Progenitor cell of endocrine pancreas (in vitro differentiated cells): ENCODE results near the gene ERICH3. TPM values are rescaled to one million over a fixed set of nuclear protein-coding genes. Genes with fewer than 3 reads are reported as not detected.

Experiments
- DNase-seq: peaks from one replicate; pipeline ENCODE4 v3.0.0; 2021; ENCODE audit warnings: low spot score; ENCODE audit not compliant: unreplicated experiment
- H3K27ac Mint-ChIP-seq: 2 replicates; pipeline ENCODE4 v1.8.0; 2021; ENCODE audit warnings: mild to moderate bottlenecking, moderate library complexity, mixed read lengths
- H3K27me3 Mint-ChIP-seq: 2 replicates; pipeline ENCODE4 v1.8.0; 2021; ENCODE audit warnings: mixed read lengths
- H3K36me3 Mint-ChIP-seq: 2 replicates; pipeline ENCODE4 v1.8.0; 2022; ENCODE audit warnings: mixed read lengths; ENCODE audit not compliant: insufficient read depth
- H3K4me1 Mint-ChIP-seq: 2 replicates; pipeline ENCODE4 v1.8.0; 2021; ENCODE audit warnings: low read depth, mixed read lengths
- H3K4me3 Mint-ChIP-seq: 2 replicates; pipeline ENCODE4 v1.8.0; 2021; ENCODE audit warnings: low read depth, mild to moderate bottlenecking, moderate library complexity, mixed read lengths
- H3K9me3 Mint-ChIP-seq: 2 replicates; pipeline ENCODE4 v1.8.0; 2021; ENCODE audit warnings: low read depth, mixed read lengths
- total RNA-seq: library from RNA; stranded (reverse); gene quantifications from 2 replicates; pipeline ENCODE4 v1.2.1, GENCODE V29; 2021
- TF ChIP-seq, protein P1 (sequence below): fragments of 200-600 bp; sonication (generic); IDR thresholded peaks from one replicate; pipeline ENCODE4 v1.5.0; 2021; ENCODE audit warnings: antibody characterized with exemption, mild to moderate bottlenecking; ENCODE audit not compliant: unreplicated experiment

ERICH3 gene
- total RNA-seq, 1 donor from 2014 or later, result 1.5 TPM

DNA sequence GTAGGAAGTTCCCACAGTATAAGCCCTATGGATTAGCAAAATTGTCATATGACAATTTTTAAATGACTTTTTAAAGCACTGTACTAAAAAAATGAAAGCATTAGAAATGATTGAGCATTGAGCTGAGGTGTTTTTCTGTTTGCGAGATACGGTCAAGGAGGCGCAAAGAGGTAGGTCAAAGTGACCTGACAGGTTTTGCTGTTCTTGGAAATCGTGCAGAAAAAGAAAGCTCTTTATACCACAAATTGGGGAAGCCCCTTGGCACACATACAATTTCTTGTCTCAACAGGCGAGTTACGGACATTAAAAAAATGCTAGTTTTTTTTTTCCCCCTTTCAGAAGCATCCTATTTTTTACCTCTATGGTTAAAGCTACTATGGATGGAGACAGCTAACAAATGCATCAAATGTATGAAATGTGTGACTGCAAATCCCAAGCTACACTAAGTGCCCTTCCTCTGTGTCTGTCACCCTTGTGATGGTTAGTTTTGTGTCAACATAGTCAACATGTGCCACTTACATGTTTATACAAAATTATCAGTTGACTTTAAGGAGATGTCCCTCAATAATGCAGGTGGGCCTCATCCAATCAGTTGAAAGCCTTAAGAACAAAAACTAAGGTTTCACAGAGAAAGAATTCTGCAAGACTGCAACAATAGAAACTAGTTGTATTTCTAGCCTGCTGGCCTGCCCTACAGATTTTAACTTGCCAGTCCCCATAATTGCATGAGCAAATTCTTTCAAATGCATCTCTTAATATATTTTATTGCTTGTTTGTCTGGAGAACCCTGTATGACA lies 30.0 kb upstream of the ERICH3 start:
- H3K4me1 Mint-ChIP-seq, result no peaks in the 10 kb centered on the region

DNA sequence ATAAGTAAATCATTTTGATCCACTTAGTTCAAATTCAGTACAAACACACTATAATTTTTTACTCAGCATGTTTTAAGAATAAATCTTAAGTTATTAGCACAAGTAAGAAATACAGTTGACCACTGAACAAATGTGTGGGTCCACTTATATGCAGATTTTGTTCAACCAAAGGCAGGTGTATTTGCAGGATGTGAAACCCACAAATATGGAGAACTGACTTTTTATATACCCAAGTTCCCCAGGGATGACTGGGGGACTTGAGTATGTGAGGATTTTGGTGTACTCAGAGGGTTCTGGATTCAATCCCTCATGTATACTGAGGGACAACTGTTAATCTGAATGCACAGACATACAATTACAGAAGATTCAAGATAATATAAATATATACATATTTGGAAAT lies 25.7 kb upstream of the ERICH3 start:
- no peak for DNase-seq
- Mint-ChIP-seq H3K4me3 (no peak overlapping the region), H3K27me3 (no peaks in the 10 kb centered on the region), H3K27ac (no peak overlapping the region), H3K9me3 (no peaks in the 10 kb centered on the region), H3K36me3 (peaks cover 7% of the 10 kb centered on the region), H3K4me1 (no peaks in the 10 kb centered on the region)
- TF ChIP-seq, protein P1, sequence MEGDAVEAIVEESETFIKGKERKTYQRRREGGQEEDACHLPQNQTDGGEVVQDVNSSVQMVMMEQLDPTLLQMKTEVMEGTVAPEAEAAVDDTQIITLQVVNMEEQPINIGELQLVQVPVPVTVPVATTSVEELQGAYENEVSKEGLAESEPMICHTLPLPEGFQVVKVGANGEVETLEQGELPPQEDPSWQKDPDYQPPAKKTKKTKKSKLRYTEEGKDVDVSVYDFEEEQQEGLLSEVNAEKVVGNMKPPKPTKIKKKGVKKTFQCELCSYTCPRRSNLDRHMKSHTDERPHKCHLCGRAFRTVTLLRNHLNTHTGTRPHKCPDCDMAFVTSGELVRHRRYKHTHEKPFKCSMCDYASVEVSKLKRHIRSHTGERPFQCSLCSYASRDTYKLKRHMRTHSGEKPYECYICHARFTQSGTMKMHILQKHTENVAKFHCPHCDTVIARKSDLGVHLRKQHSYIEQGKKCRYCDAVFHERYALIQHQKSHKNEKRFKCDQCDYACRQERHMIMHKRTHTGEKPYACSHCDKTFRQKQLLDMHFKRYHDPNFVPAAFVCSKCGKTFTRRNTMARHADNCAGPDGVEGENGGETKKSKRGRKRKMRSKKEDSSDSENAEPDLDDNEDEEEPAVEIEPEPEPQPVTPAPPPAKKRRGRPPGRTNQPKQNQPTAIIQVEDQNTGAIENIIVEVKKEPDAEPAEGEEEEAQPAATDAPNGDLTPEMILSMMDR, result no peak

More for the DNA sequence above, 30.0 kb upstream of the ERICH3 start:
- TF ChIP-seq, protein P1, result no peak
- DNase-seq, result no peak
- no peaks in the 10 kb centered on the region for H3K27me3 Mint-ChIP-seq
- no peak overlapping the region for H3K4me3 Mint-ChIP-seq
- peaks cover 7% of the 10 kb centered on the region for H3K36me3 Mint-ChIP-seq
- H3K9me3 Mint-ChIP-seq, result no peaks in the 10 kb centered on the region
- no peak overlapping the region for H3K27ac Mint-ChIP-seq

DNA sequence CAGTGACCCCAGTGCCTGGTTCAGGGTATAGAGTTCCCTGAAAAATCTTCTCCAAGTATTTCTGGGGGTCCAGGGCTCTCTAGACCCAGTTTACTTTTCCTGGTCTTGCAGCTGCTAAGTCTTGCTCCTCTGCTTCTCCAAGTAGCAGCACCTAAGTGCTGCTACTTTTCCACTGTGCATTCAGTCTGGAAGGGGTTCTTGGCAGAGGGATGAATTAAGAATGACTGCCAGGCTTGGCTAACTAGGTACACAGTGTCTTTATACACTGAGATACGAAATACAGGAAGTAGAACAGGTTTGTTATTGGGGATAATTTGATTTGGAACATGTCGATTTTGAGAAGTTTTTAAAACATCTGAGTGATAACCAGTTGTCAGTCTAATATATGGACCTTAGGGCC lies 24.2 kb upstream of the ERICH3 start:
- no peaks in the 10 kb centered on the region for H3K36me3 Mint-ChIP-seq
- H3K4me3 Mint-ChIP-seq, result no peak overlapping the region
- H3K27ac Mint-ChIP-seq, result no peak overlapping the region
- H3K4me1 Mint-ChIP-seq, result no peaks in the 10 kb centered on the region
- no peaks in the 10 kb centered on the region for H3K27me3 Mint-ChIP-seq
- TF ChIP-seq, protein P1, result no peak
- no peak for DNase-seq
- no peaks in the 10 kb centered on the region for H3K9me3 Mint-ChIP-seq

DNA sequence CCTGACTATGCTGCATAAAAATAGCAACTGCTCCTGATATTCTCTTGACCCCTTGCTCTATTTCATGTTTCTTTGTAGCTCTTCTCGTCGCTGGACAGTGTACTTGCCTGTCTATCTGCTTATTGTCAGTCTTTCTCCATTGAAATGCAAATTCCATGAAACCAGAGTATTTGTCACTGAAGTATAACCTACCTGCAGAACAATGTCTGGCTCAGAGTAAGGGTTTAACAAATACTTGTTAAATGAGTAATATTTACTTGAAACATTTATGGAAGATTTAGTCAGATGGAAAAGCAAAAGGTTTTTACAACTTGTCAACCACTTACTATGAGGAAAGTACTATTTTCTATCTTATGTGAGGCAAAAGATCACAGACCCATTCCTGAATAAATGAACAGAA lies 19.9 kb upstream of the ERICH3 start:
- peaks cover 13% of the 10 kb centered on the region for H3K4me1 Mint-ChIP-seq
- H3K36me3 Mint-ChIP-seq, result no peaks in the 10 kb centered on the region
- TF ChIP-seq, protein P1, result no peak
- no peaks in the 10 kb centered on the region for H3K9me3 Mint-ChIP-seq
- no peak overlapping the region for H3K4me3 Mint-ChIP-seq
- DNase-seq, result no peak
- H3K27ac Mint-ChIP-seq, result no peak overlapping the region
- no peaks in the 10 kb centered on the region for H3K27me3 Mint-ChIP-seq

DNA sequence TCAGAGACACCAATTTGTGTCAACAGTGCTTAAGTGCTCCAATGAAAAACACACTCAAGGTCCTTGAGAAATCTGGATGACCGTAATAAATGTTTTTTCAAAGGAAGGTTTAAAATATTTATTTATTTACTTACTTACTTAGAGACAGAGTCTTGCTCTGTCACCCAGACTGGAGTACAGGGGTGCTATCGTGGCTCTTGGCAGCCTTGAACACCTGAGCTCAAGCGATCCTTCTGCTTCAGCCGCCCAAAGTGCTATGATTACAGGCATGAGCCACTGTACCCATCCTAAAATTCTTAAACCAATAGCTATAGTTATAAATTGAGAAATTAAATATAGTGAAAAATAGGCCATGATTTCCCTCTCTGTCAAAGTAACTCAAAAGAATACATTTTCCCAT lies 17.3 kb upstream of the ERICH3 start:
- DNase-seq, result no peak
- Mint-ChIP-seq H3K4me3 (no peak overlapping the region), H3K27ac (no peak overlapping the region), H3K4me1 (peaks cover 13% of the 10 kb centered on the region), H3K36me3 (no peaks in the 10 kb centered on the region), H3K27me3 (no peaks in the 10 kb centered on the region), H3K9me3 (no peaks in the 10 kb centered on the region)
- TF ChIP-seq, protein P1, result no peak
